BJ (cell line): ENCODE results near the gene IRX3. TPM values are rescaled to one million over a fixed set of nuclear protein-coding genes. Genes with fewer than 3 reads are reported as not detected.

ENCODE experiments used
- CTCF ChIA-PET: fragments of 350-600 bp; formaldehyde crosslinking; extraction: SDS; loops from one replicate; lab custom pipeline; 2021; ENCODE audit warnings: antibody characterized with exemption, inconsistent platforms; lab: Yijun Ruan, JAX
- POLR2A ChIA-PET: fragments of 300-600 bp; sonication (Branson Sonifier 250); formaldehyde crosslinking; extraction: SDS; loops from one replicate; lab custom pipeline; 2021; ENCODE audit warnings: antibody characterized with exemption; lab: Charles Lee
- DNase-seq: peaks from one replicate; pipeline ENCODE4 v3.0.0-alpha.2; 2011; ENCODE audit warnings: low read depth
- H3K27me3 ChIP-seq: 2 replicates; pipeline ENCODE4 v1.6.0; 2011; ENCODE audit warnings: low read length; ENCODE audit not compliant: control insufficient read depth, insufficient read depth
- H3K36me3 ChIP-seq: 2 replicates; pipeline ENCODE4 v1.5.1; 2011; ENCODE audit warnings: low read length; ENCODE audit not compliant: control insufficient read depth, insufficient read depth
- H3K4me3 ChIP-seq: 2 replicates; pipeline ENCODE4 v1.5.1; 2011; ENCODE audit warnings: low read depth, mild to moderate bottlenecking, control low read depth, low read length
- polyA plus RNA-seq: library from polyadenylated mRNA; depleted of rRNA; stranded (reverse); fragments of >200 nt; gene quantifications from 2 replicates; pipeline ENCODE4 v1.2.3, GENCODE V29; 2011
- TF ChIP-seq, protein P1 (sequence below): IDR thresholded peaks from 2 replicates; pipeline ENCODE4 v1.5.1; 2011; ENCODE audit warnings: low read depth, mild to moderate bottlenecking, control low read depth, inconsistent platforms, low read length, moderate library complexity; ENCODE audit not compliant: insufficient read depth

IRX3 gene
- polyA plus RNA-seq, 1 experiment = 2.2 TPM

DNA sequence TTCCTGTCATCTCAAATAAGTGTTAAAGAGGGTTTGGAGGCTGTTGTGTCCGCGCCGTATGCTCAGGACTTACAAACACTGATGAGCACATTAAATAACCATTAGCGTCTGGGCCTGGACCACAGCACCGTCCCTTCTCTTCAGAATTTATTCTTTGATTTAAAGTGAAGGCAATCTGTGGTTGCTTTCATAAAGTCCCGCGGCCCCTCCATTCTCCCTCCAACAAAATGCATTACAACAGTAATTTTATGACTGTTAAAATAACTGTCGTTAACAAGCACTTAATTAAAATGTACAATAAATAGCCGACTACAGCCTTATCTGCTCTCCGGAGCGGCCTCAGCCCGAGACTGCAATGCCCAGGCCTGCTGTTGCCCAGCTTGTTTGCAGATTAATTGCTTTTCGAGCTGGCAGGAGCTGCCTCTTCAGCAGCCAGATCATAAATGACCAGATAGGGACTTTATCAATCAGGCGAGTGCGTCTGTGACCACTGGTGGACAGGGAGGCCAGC lies 30.6 kb upstream of the IRX3 start:
- POLR2A ChIA-PET = no interaction called here
- no peak for DNase-seq

DNA sequence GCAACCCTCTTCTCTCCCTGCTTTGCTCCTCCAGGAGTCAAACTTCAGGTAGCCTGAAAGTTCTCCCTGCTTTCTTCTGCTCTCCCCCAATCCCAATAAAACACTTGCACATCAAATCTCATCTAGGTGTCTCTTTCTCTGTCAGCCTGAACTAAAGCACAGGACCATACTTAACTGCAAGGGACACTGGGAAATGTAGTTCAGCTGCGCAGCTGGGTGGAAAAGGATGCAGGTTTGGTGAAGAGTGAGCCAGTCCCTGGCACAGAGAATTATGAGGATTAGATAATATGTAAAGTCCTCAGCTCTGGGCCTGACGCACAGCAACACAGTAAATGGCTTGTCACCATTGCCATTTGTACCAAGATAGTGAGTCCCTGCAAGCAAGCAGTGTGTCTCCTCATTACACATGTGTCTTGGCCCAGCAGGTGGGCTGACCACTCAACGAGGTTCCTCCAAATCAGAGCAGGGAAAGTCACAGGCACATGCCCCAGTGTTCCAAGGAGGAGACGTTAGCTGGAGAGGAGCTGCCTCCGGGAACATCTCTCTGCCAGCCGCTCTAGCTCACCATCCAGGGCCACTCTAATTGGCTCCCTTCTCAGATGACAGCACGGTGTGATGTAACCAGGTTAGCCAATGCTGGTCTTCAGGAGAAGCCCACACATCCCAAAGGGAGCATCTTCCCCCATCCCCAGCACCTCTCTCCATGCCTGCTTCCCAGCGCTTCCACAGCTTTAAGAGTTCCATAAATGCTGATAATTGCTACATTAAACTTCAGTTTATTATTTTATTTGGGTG lies 29.7 kb upstream of the IRX3 start:
- Histone ChIP-seq H3K36me3 (no peaks in the 10 kb centered on the region), H3K4me3 (no peak overlapping the region), H3K27me3 (no peaks in the 10 kb centered on the region; the same call in 1 of the 2 replicates)
- TF ChIP-seq, protein P1, sequence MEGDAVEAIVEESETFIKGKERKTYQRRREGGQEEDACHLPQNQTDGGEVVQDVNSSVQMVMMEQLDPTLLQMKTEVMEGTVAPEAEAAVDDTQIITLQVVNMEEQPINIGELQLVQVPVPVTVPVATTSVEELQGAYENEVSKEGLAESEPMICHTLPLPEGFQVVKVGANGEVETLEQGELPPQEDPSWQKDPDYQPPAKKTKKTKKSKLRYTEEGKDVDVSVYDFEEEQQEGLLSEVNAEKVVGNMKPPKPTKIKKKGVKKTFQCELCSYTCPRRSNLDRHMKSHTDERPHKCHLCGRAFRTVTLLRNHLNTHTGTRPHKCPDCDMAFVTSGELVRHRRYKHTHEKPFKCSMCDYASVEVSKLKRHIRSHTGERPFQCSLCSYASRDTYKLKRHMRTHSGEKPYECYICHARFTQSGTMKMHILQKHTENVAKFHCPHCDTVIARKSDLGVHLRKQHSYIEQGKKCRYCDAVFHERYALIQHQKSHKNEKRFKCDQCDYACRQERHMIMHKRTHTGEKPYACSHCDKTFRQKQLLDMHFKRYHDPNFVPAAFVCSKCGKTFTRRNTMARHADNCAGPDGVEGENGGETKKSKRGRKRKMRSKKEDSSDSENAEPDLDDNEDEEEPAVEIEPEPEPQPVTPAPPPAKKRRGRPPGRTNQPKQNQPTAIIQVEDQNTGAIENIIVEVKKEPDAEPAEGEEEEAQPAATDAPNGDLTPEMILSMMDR = no peak
- ChIA-PET CTCF (no interaction called here), POLR2A (no interaction called here)
- DNase-seq = no peak

More for the DNA sequence above, 30.6 kb upstream of the IRX3 start:
- Histone ChIP-seq H3K27me3 (no peaks in the 10 kb centered on the region; the same call in 1 of the 2 replicates), H3K4me3 (no peak overlapping the region), H3K36me3 (no peaks in the 10 kb centered on the region)
- CTCF ChIA-PET = no interaction called here
- TF ChIP-seq, protein P1 = no peak

DNA sequence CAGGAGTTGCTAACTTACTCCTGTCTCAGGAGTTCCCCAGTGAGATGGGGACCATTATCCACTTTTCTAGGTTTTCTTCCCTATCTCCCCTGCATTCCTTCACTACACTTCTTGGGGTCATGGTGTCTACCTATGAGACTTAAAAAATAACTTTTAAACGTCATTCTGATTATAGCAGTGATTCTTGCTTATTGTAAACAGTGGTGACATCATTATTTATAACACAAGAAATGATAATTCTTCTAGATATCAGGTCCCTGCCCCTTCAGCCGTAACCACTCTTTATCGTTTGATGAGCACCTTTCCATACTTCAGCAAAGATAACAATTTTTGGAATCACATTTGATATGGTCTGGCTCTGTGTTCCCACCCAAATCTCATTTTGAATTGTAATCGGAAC lies 27.2 kb upstream of the IRX3 start:
- TF ChIP-seq, protein P1 = no peak
- no peaks in the 10 kb centered on the region for H3K36me3 ChIP-seq
- ChIA-PET POLR2A (no interaction called here), CTCF (no interaction called here)
- no peak overlapping the region for H3K4me3 ChIP-seq
- H3K27me3 ChIP-seq = peaks cover 4% of the 10 kb centered on the region; the same call in 1 of the 2 replicates
- no peak for DNase-seq

DNA sequence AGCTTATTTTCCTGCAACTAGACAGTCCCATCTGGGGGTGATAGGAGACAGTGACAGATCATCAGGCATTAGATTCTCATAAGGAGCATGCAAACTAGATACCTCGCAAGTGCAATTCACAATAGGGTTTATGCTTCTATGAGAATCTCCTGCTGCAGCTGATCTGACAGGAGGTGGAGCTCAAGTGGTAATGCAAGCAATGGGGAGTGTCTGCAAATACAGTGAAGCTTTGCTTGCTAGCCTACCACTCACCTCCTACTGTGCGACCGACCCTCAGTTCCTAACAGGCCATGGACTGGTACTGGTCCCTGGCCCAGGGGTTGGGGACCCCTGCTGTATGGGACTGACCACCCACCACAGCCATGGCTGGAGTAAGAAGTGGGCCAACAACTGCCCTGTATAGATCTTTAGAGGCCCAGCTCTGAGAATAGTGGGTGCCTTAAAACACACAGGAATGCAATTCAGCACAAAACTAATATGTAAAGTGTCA lies 26.0 kb upstream of the IRX3 start:
- TF ChIP-seq, protein P1 = no peak
- Histone ChIP-seq H3K4me3 (no peak overlapping the region), H3K27me3 (peaks cover 4% of the 10 kb centered on the region; the same call in 1 of the 2 replicates), H3K36me3 (no peaks in the 10 kb centered on the region)
- CTCF ChIA-PET = no interaction called here
- POLR2A ChIA-PET = no interaction called here
- no peak for DNase-seq

DNA sequence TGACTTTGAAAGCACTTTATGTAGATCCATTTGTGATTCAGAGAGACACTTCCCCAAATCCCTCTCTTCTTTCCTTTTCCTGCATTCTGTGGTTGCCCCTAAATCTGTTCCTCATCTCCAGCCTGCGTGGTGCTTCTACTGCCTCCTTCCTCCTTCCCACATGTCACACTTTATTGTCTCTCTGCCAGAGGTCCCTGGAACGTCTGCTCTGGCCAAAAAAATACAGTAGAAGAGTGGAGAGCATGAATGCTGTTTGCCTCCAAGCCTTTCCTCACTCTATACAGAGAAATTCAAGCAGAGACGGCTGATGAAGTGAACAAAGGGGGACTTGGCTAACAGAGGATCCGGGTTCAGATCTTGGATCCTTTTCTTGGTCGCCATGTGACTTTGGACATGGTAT lies 22.8 kb upstream of the IRX3 start:
- DNase-seq = no peak
- Histone ChIP-seq H3K27me3 (peaks cover 4% of the 10 kb centered on the region; the same call in 1 of the 2 replicates), H3K4me3 (no peak overlapping the region), H3K36me3 (no peaks in the 10 kb centered on the region)
- ChIA-PET POLR2A (no interaction called here), CTCF (no interaction called here)
- TF ChIP-seq, protein P1 = no peak
